Endodermal cell (in vitro differentiated cells): ENCODE results near the gene MIDN. TPM values are rescaled to one million over a fixed set of nuclear protein-coding genes. Genes with fewer than 3 reads are reported as not detected.

Source experiments
- DNase-seq: peaks from one replicate; pipeline ENCODE4 v3.0.0-alpha.2; 2017
- H3K27ac ChIP-seq: 2 replicates; pipeline ENCODE4 v1.5.1; 2013; ENCODE audit warnings: mild to moderate bottlenecking, low read depth, low read length, moderate library complexity
- H3K27me3 ChIP-seq: 2 replicates; pipeline ENCODE4 v1.6.1; 2013; ENCODE audit warnings: mild to moderate bottlenecking, low read length, moderate library complexity; ENCODE audit not compliant: insufficient read depth, control insufficient read depth, poor library complexity, severe bottlenecking
- H3K36me3 ChIP-seq: 2 replicates; pipeline ENCODE4 v1.7.0; 2013; ENCODE audit warnings: mild to moderate bottlenecking, low read length, moderate library complexity; ENCODE audit not compliant: control insufficient read depth, insufficient read depth
- H3K4me1 ChIP-seq: one replicate; pipeline ENCODE4 v1.7.0; 2013; ENCODE audit warnings: low read length; ENCODE audit not compliant: control insufficient read depth, insufficient read depth
- H3K4me3 ChIP-seq: 2 replicates; pipeline ENCODE4 v1.5.1; 2013; ENCODE audit warnings: mild to moderate bottlenecking, low read length, moderate library complexity
- H3K9ac ChIP-seq: 2 replicates; pipeline ENCODE4 v1.6.1; 2013; ENCODE audit warnings: mild to moderate bottlenecking, low read length, moderate library complexity; ENCODE audit not compliant: poor library complexity, severe bottlenecking; ENCODE audit errors: extremely low read depth
- H3K9me3 ChIP-seq: 2 replicates; pipeline ENCODE4 v1.6.1; 2013; ENCODE audit warnings: mild to moderate bottlenecking, low read length, moderate library complexity; ENCODE audit not compliant: control insufficient read depth
- H3K27ac Mint-ChIP-seq: 2 replicates; pipeline ENCODE4 v1.8.0; 2020; ENCODE audit warnings: mixed read lengths
- H3K27me3 Mint-ChIP-seq: 2 replicates; pipeline ENCODE4 v1.8.0; 2021; ENCODE audit warnings: mild to moderate bottlenecking, mixed read lengths; ENCODE audit not compliant: insufficient read depth
- H3K36me3 Mint-ChIP-seq: 2 replicates; pipeline ENCODE4 v1.8.0; 2020; ENCODE audit warnings: low read depth, mixed read lengths
- H3K4me1 Mint-ChIP-seq: 2 replicates; pipeline ENCODE4 v1.8.0; 2020; ENCODE audit warnings: mixed read lengths
- H3K4me3 Mint-ChIP-seq: 2 replicates; pipeline ENCODE4 v1.8.0; 2020; ENCODE audit warnings: mild to moderate bottlenecking, moderate library complexity, mixed read lengths
- H3K9me3 Mint-ChIP-seq: 2 replicates; pipeline ENCODE4 v1.8.0; 2020; ENCODE audit warnings: mild to moderate bottlenecking, mixed read lengths
- WGBS, 2 experiments: methylation state at CpG; one replicate each; pipeline versions ENCODE4 v1.1.5 to v1.1.7; 2013; ENCODE audit warnings: missing lambda C conversion rate in 2 of 2, mixed read lengths in 1 of 2; ENCODE audit not compliant: insufficient coverage in 1 of 2, insufficient read length in 1 of 2; 5-methylcytosine and 5-hydroxymethylcytosine counted together
- total RNA-seq, 2 donors: library from RNA; stranded (reverse); fragmentation: NEBNext Ultra II Directional in 1 of 2; extraction: Animal tissue kit (Norgen Biotek cat#: 25700) in 1 of 2; gene quantifications; 2 replicates in 1 of 2; 3 replicates in 1 of 2; pipeline ENCODE4 v1.2.1, GENCODE V29; 2021
- TF ChIP-seq, protein P1 (sequence below): fragments of 200-600 bp; sonication (generic); conservative IDR thresholded peaks from 2 replicates; pipeline ENCODE4 v1.5.0; 2021; ENCODE audit warnings: antibody characterized with exemption, mild to moderate bottlenecking

MIDN gene
- total RNA-seq, 2 donors from 2014 or later, result 183 to 185 TPM

DNA sequence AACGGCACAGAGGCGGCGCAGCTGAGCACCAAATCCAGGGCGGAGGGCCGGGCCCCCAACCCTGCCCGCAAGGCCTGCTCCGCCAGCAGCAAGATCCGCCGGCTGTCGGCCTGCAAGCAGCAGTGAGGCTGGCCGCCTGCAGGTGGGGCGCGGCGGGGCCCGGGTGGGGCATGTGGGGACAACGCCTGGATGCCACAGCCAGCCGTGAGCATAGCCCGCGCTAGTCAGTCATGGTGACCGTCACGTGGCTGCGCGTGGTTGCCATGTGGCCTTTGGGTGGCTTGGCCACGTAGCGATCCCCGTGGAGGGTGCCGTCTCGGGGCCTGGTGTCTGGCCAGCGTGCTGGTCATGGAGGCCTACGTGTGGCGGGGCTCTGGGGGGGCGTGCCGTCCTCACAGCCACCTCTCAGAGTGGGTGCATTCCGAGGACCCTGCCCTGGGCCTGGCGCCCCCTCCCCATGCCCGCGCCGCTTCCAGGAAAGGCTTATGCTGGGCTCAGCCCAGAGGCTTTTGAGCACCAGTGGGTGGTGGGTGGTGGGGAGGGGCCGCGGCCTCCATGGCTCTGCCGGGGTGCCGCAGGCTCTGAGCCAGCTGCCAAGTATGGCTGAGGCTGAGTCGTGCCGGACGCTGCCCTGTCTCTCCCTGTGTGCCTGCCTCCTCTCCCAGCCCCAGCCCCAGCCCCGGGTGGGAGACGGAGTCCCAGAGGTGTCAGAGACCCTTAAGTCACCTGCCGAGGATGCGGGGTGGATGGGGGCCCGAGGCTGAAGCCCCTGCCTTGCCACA lies 21.7 kb upstream of the MIDN start:
- H3K9me3 Mint-ChIP-seq, result no peaks in the 10 kb centered on the region
- Histone ChIP-seq H3K36me3 (peaks cover 5% of the 10 kb centered on the region), H3K4me1 (no peaks in the 10 kb centered on the region), H3K9ac (no peak overlapping the region), H3K27me3 (no peaks in the 10 kb centered on the region), H3K4me3 (no peak overlapping the region), H3K9me3 (no peaks in the 10 kb centered on the region), H3K27ac (no peak overlapping the region)
- no peaks in the 10 kb centered on the region for H3K27me3 Mint-ChIP-seq
- no peaks in the 10 kb centered on the region for H3K4me1 Mint-ChIP-seq
- 97% methylated on average over 36 to 50 of the region's 50 CpGs for WGBS, 2 experiments
- H3K4me3 Mint-ChIP-seq, result no peak overlapping the region
- DNase-seq, result peak; percentile 66
- TF ChIP-seq, protein P1, sequence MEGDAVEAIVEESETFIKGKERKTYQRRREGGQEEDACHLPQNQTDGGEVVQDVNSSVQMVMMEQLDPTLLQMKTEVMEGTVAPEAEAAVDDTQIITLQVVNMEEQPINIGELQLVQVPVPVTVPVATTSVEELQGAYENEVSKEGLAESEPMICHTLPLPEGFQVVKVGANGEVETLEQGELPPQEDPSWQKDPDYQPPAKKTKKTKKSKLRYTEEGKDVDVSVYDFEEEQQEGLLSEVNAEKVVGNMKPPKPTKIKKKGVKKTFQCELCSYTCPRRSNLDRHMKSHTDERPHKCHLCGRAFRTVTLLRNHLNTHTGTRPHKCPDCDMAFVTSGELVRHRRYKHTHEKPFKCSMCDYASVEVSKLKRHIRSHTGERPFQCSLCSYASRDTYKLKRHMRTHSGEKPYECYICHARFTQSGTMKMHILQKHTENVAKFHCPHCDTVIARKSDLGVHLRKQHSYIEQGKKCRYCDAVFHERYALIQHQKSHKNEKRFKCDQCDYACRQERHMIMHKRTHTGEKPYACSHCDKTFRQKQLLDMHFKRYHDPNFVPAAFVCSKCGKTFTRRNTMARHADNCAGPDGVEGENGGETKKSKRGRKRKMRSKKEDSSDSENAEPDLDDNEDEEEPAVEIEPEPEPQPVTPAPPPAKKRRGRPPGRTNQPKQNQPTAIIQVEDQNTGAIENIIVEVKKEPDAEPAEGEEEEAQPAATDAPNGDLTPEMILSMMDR, result peak; percentile 16
- H3K36me3 Mint-ChIP-seq, result peaks cover 12% of the 10 kb centered on the region
- H3K27ac Mint-ChIP-seq, result no peak overlapping the region

DNA sequence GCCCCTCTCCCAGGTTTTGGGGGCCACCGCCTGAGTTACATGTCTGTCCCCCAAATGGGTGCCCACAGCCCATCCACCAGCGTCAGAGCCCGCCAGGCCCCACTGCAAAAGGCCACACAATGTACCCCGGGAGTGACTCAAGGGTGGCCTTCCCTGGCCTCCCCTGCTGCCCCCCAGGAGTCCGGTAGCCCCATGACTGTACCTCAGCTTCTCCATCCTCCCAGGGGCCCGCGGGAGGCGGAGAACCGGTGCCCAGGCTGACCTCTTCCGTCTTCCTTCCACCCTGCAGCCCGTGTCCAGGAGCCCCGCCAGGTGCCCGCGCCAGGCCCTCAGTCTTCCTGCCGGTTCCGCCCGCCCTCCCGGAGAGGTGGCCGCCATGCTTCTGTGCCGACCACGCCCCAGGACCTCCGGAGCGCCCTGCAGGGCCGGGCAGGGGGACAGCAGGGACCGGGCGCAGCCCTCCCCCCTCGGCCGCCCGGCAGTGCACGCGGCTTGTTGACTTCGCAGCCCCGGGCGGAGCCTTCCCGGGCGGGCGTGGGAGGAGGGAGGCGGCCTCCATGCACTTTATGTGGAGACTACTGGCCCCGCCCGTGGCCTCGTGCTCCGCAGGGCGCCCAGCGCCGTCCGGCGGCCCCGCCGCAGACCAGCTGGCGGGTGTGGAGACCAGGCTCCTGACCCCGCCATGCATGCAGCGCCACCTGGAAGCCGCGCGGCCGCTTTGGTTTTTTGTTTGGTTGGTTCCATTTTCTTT lies 20.9 kb upstream of the MIDN start:
- no peaks in the 10 kb centered on the region for H3K27me3 Mint-ChIP-seq
- Histone ChIP-seq H3K36me3 (peaks cover 10% of the 10 kb centered on the region), H3K27me3 (no peaks in the 10 kb centered on the region), H3K4me3 (no peak overlapping the region), H3K9ac (no peak overlapping the region), H3K4me1 (no peaks in the 10 kb centered on the region), H3K9me3 (no peaks in the 10 kb centered on the region), H3K27ac (no peak overlapping the region)
- H3K4me3 Mint-ChIP-seq, result no peak overlapping the region
- 96 to 98% methylated on average over 23 to 56 of the region's 56 CpGs for WGBS, 2 experiments
- no peak overlapping the region for H3K27ac Mint-ChIP-seq
- H3K36me3 Mint-ChIP-seq, result peaks cover 16% of the 10 kb centered on the region
- TF ChIP-seq, protein P1, result no peak
- H3K9me3 Mint-ChIP-seq, result no peaks in the 10 kb centered on the region
- H3K4me1 Mint-ChIP-seq, result no peaks in the 10 kb centered on the region
- no peak for DNase-seq

DNA sequence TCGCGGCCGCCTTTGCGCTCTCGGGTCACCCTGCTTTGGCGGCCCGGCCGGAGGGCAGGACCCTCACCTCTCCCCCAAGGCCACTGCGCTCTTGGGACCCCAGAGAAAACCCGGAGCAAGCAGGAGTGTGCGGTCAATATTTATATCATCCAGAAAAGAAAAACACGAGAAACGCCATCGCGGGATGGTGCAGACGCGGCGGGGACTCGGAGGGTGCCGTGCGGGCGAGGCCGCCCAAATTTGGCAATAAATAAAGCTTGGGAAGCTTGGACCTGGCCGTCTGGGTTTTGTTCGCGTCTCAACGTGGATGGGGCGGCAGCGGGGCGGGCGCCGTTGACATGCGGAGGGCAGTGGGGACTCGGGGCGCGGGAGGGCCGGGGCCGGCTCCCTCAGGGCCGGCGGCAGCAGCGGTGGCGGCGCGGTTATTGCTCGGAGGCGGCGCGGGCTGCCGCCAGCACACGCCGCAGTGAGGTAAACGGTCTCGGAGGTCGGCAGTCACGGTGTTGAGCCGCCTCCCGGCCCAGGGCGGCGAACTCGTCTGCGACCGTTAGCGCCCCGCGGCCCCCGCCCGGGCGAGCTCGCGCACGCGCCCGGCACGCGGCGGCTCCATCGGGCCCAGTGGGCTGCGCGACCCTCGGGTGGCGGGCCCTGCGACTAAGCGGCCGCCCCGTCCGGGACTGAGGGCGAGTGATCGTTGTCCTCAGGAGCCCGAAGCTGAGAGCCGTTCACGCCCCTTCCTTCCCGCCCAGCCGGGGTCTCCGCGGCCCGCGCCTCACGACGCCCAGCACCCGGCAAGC lies 20.0 kb upstream of the MIDN start:
- Histone ChIP-seq H3K36me3 (peaks cover 7% of the 10 kb centered on the region), H3K27me3 (no peaks in the 10 kb centered on the region), H3K9ac (no peak overlapping the region), H3K4me3 (no peak overlapping the region), H3K9me3 (no peaks in the 10 kb centered on the region), H3K27ac (no peak overlapping the region), H3K4me1 (no peaks in the 10 kb centered on the region)
- Mint-ChIP-seq H3K4me1 (no peaks in the 10 kb centered on the region), H3K9me3 (no peaks in the 10 kb centered on the region), H3K27ac (no peak overlapping the region), H3K36me3 (peaks cover 15% of the 10 kb centered on the region), H3K4me3 (no peak overlapping the region), H3K27me3 (no peaks in the 10 kb centered on the region)
- TF ChIP-seq, protein P1, result no peak
- 97 to 98% methylated on average over 98 to 100 of the region's 100 CpGs for WGBS, 2 experiments
- no peak for DNase-seq
